ENCODE results near the gene LHPP.

Gene LHPP

GRCh38 chr10:124500757-124501156, 39.1 kb downstream of the LHPP start:
- FAIRE-seq (no peak), DNase-seq (ENCODE audit: insufficient read length, low spot score) (no peak)
- 0 out of 2 replicates have a peak, but pooled peaks have one; percentile 8 for TF ChIP-seq SPI1 (IDR thresholded peaks at IDR 0.05; ENCODE audit: low read depth, low read length)
- TF ChIP-seq TAF1 (IDR thresholded peaks at IDR 0.05; ENCODE audit: low read depth, low read length) = no peak

GRCh38 chr10:124504711-124505110, 43.1 kb downstream of the LHPP start:
- no peak for DNase-seq (ENCODE audit: insufficient read length, low spot score)
- no peak for FAIRE-seq
- no peak for TF ChIP-seq PAX5 (IDR thresholded peaks at IDR 0.05; ENCODE audit: insufficient read depth, low read length, severe bottlenecking)
- no peak for TF ChIP-seq SPI1 (IDR thresholded peaks at IDR 0.05; ENCODE audit: low read depth, low read length)
- no peak for TF ChIP-seq TAF1 (IDR thresholded peaks at IDR 0.05; ENCODE audit: low read depth, low read length)
- TF ChIP-seq POLR2AphosphoS5 (IDR thresholded peaks at IDR 0.05; ENCODE audit: low read depth, low read length) = no peak
- TF ChIP-seq POLR2A (IDR thresholded peaks at IDR 0.05; ENCODE audit: low read depth, low read length) = no peak
- TF ChIP-seq POU2F2 (IDR thresholded peaks at IDR 0.05; ENCODE audit: low read depth, low read length) = no peak

GRCh38 chr10:124505279-124505678, 43.7 kb downstream of the LHPP start:
- DNase-seq (ENCODE audit: insufficient read length, low spot score) = no peak
- TF ChIP-seq PAX5 (IDR thresholded peaks at IDR 0.05; ENCODE audit: insufficient read depth, low read length, severe bottlenecking) (no peak), POLR2AphosphoS5 (IDR thresholded peaks at IDR 0.05; ENCODE audit: low read depth, low read length) (no peak), POU2F2 (IDR thresholded peaks at IDR 0.05; ENCODE audit: low read depth, low read length) (no peak), SPI1 (IDR thresholded peaks at IDR 0.05; ENCODE audit: low read depth, low read length) (no peak), POLR2A (IDR thresholded peaks at IDR 0.05; ENCODE audit: low read depth, low read length) (no peak), TAF1 (IDR thresholded peaks at IDR 0.05; ENCODE audit: low read depth, low read length) (no peak)
- FAIRE-seq = no peak

GRCh38 chr10:124508070-124508667, 46.5 kb downstream of the LHPP start:
- FAIRE-seq = no peak
- DNase-seq (ENCODE audit: insufficient read length, low spot score) = no peak
- TF ChIP-seq POLR2AphosphoS5 (IDR thresholded peaks at IDR 0.05; ENCODE audit: low read depth, low read length) = no peak
- TF ChIP-seq POLR2A (IDR thresholded peaks at IDR 0.05; ENCODE audit: low read depth, low read length) = no peak
- TF ChIP-seq PAX5 (IDR thresholded peaks at IDR 0.05; ENCODE audit: insufficient read depth, low read length, severe bottlenecking) = no peak

- no peak for TF ChIP-seq SPI1 (IDR thresholded peaks at IDR 0.05; ENCODE audit: low read depth, low read length)
- no peak for TF ChIP-seq POLR2AphosphoS5 (IDR thresholded peaks at IDR 0.05; ENCODE audit: low read depth, low read length)
- TF ChIP-seq POU2F2 (IDR thresholded peaks at IDR 0.05; ENCODE audit: low read depth, low read length) = no peak
- TF ChIP-seq PAX5 (IDR thresholded peaks at IDR 0.05; ENCODE audit: insufficient read depth, low read length, severe bottlenecking) = no peak
- no peak for TF ChIP-seq POLR2A (IDR thresholded peaks at IDR 0.05; ENCODE audit: low read depth, low read length)
- no peak for TF ChIP-seq TAF1 (IDR thresholded peaks at IDR 0.05; ENCODE audit: low read depth, low read length)
- no peak for FAIRE-seq
- no peak for DNase-seq (ENCODE audit: insufficient read length, low spot score)
Measured at GRCh38 chr10:124508907-124509454, 47.4 kb downstream of the LHPP start.

- DNase-seq (ENCODE audit: insufficient read length, low spot score) (no peak), FAIRE-seq (no peak)
- TF ChIP-seq POLR2AphosphoS5 (IDR thresholded peaks at IDR 0.05; ENCODE audit: low read depth, low read length) (no peak), POU2F2 (IDR thresholded peaks at IDR 0.05; ENCODE audit: low read depth, low read length) (no peak), POLR2A (IDR thresholded peaks at IDR 0.05; ENCODE audit: low read depth, low read length) (no peak), SPI1 (IDR thresholded peaks at IDR 0.05; ENCODE audit: low read depth, low read length) (no peak), TAF1 (IDR thresholded peaks at IDR 0.05; ENCODE audit: low read depth, low read length) (no peak), PAX5 (IDR thresholded peaks at IDR 0.05; ENCODE audit: insufficient read depth, low read length, severe bottlenecking) (no peak)
Measured at GRCh38 chr10:124509880-124510632, 48.4 kb downstream of the LHPP start.

GRCh38 chr10:124510759-124511158, 49.1 kb downstream of the LHPP start:
- DNase-seq (ENCODE audit: insufficient read length, low spot score) (no peak), FAIRE-seq (no peak)
- no peak for TF ChIP-seq PAX5 (IDR thresholded peaks at IDR 0.05; ENCODE audit: insufficient read depth, low read length, severe bottlenecking)
- no peak for TF ChIP-seq POLR2A (IDR thresholded peaks at IDR 0.05; ENCODE audit: low read depth, low read length)
- TF ChIP-seq TAF1 (IDR thresholded peaks at IDR 0.05; ENCODE audit: low read depth, low read length) = no peak
- no peak for TF ChIP-seq SPI1 (IDR thresholded peaks at IDR 0.05; ENCODE audit: low read depth, low read length)
- no peak for TF ChIP-seq POU2F2 (IDR thresholded peaks at IDR 0.05; ENCODE audit: low read depth, low read length)
- no peak for TF ChIP-seq POLR2AphosphoS5 (IDR thresholded peaks at IDR 0.05; ENCODE audit: low read depth, low read length)

- DNase-seq (ENCODE audit: insufficient read length, low spot score) (no peak), FAIRE-seq (no peak)
- TF ChIP-seq SPI1 (IDR thresholded peaks at IDR 0.05; ENCODE audit: low read depth, low read length) (no peak), POLR2AphosphoS5 (IDR thresholded peaks at IDR 0.05; ENCODE audit: low read depth, low read length) (no peak), TAF1 (IDR thresholded peaks at IDR 0.05; ENCODE audit: low read depth, low read length) (no peak), POLR2A (IDR thresholded peaks at IDR 0.05; ENCODE audit: low read depth, low read length) (no peak), POU2F2 (IDR thresholded peaks at IDR 0.05; ENCODE audit: low read depth, low read length) (no peak), PAX5 (IDR thresholded peaks at IDR 0.05; ENCODE audit: insufficient read depth, low read length, severe bottlenecking) (no peak)
Measured at GRCh38 chr10:124511205-124512039, 49.8 kb downstream of the LHPP start.

- FAIRE-seq (no peak), DNase-seq (ENCODE audit: insufficient read length, low spot score) (no peak)
- no peak for TF ChIP-seq POLR2AphosphoS5 (IDR thresholded peaks at IDR 0.05; ENCODE audit: low read depth, low read length)
- no peak for TF ChIP-seq POLR2A (IDR thresholded peaks at IDR 0.05; ENCODE audit: low read depth, low read length)
- TF ChIP-seq SPI1 (IDR thresholded peaks at IDR 0.05; ENCODE audit: low read depth, low read length) = no peak
- TF ChIP-seq POU2F2 (IDR thresholded peaks at IDR 0.05; ENCODE audit: low read depth, low read length) = no peak
- TF ChIP-seq PAX5 (IDR thresholded peaks at IDR 0.05; ENCODE audit: insufficient read depth, low read length, severe bottlenecking) = no peak
- no peak for TF ChIP-seq TAF1 (IDR thresholded peaks at IDR 0.05; ENCODE audit: low read depth, low read length)
Measured at GRCh38 chr10:124512040-124512428, 50.4 kb downstream of the LHPP start.
